ENCODE results near the gene ZNF516.

The ZNF516 gene

DNA sequence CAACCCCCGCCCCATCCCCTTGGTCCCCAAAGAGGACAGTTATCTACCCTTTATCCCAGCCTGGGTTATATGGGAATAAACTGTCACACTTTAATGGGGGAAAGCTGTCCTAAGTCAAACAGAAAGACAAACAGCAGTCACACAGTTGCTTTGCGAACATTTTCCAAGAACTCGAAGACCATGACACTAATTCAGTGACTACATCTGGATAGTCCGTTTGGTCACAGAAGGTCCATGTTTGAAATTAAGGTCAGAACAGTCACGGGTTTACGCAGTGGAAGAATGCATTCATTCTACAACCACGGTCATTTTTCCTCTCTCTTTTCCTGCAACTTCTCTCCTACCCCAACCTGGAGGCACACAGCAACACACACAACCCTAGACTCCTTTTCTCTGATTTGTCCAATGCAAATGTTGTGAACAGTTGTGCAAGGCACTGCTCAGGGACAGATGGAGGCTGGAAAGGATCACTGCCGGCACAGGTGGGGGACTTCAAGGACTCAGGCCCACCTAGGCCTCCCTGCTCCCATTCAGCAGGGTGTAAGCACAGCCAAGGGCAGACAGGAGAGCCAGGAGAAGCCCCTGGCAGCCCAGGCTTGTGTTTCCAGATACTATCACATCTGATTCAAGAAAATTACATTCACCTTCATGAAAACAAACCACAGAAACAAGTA, 39.9 kb downstream of the ZNF516 start:
- no peak for DNase-seq

DNA sequence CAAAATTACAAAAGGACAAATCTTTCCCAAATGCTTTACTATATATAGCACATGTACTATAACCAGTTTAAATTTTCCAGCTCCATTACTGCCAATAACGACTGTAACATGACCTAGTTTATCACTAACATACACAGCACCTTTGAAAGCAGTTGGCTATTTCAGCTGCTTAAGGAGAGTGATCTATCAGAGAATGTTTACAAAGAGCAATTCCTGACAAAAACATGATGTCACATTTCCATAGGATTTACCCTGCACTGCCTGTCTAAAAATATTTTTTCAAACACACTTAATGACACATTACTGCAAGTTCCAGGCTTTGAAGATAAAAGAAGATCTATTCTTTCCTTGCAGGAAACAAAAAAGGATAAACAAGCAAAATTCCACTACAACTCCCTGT, 40.6 kb downstream of the ZNF516 start:
- DNase-seq, result no peak

DNA sequence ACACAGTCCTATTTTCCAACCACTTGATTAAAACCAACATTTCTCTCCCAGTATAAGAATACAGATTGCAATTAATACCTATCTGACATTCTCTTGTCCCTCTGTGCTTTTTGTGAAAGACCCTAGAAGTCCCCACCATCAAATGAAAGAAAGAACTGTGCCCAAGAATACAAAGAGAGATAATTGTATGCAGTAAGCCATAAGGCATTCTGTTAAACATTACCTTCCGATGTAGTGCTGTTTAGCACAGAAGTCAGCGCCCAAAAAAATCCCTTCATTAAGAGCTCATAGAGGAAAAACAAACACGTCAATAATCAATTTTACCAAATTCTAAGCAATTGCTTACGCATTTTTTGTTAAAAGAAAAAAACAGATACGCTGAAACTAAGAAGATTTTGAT, 41.1 kb downstream of the ZNF516 start:
- DNase-seq, result no peak

DNA sequence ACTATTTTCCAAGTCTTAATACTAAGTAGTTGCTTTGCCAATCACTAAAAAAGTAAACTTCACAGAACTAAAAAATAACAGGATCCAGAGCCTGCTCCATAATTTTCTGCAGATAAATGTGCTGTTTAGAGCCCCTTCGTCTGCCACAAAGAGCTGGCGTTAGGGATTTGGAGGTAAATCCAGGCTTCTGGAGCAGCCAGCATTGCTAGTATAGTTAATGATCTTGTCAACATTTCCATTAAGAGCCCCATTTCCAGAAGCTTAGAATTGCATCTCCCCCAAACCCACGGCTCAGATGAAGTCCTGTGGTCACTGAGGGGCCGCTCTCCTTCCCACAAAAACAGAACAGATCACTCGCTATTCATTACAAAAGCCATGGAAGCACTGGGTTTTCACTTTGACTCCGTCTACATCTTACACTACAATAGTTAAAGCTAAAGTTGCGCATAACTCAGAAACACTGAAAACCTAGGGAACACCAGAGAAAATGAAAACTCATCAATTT, 41.9 kb downstream of the ZNF516 start:
- no peak for DNase-seq

DNA sequence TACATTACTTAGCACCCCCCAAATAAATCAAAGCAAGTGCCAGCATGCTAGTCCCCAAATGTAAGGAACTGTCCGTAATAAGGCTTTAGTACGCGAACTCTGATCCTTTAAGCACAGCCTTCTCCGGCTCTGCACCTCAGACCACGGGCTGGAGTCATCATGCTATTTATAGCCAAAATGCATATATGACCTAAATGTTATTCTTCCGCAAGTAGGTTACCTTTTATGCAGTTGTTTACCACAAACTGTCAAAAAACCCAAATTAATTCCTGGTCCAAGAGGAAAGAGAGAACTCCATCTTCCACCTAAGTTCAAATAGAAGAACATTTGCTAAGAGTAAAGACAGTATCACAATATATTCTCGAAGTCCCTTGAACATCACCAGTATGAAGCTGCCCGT, 42.7 kb downstream of the ZNF516 start:
- DNase-seq, result peak; percentile 52

DNA sequence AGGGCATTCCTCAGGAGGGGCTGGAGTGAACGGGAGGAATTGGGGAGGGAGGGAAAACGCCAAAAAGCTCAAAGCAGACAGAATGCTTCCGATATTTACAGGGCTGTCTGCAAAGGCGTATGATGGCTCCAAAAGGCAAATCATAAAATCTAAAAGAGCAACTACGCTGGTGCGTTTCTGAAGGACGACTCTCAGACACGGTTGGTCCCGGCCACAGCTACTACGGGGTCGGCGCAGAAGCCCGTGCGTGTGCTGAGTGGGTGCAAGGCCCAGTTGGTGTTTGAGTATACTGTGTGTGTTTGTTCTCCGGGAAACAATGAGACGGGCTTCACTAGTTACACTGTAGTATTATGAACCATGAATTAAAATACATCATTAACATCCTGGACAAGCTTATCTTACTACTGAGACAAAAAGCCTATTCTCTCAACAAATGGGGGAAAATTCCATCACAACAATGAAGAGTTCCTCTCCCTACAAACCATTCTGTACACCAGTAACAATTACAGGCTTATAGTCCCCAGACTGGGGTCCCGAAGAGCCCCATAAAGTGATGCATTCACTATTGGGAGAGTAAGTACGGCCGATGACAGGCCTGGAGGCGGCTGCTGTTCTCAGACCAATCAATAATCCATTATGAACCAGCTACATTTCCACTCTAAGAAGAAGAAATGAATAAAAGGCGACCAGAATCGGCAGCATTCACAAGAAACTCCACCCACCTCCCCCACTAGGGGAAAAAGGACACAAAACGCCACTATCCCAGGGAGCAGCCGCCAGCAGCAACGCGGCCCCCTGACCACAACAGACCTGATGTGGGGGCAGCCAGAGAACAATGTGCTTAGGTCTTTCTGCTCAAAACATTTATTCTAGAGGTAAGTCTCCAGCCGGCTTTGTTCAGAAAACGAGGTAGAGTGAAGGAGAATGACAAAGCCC, 43.4 kb downstream of the ZNF516 start:
- DNase-seq, result no peak

DNA sequence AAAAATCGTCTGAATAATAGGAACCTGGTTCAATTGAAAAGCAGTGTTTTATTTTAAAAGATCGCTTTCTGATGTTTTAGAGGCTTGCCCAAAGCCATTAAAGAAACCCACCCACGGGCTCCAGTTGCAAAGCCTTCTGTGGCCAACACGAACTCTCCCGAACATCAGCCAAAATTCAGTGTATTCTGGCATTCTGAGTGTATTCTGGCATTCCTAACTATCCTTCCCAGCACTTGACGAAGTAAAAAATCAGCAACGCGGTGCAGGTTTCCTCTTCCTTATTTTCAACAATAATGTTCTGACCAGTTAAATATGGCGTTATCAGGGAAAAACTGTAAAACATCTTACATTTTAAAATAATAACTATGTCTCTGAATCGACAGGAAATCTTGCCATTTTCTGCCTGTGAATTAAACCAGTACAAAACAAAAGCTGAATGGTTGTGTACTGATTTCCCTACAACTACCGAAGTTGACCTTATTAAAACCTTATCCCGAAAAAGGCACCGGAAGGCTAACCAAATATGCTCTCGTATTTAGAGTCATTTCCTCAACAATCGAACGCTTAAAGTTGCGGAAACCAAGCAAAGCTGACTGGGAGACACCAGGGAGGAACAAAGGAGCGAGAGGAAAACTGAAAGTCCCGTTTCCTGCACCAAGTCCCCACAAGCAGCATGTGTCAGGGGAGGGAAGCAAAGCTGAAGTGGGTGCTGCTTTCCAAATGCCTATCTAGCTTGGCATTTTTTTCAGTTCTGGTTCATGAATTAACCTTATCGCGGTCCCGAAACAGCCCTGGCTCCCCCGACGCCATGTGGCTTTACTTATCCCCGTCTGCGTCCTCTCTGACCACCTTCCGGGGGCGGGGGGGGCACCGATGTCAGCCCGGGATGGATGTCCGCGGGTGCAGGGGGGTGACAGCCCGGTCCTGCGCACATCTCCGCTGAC, 44.3 kb downstream of the ZNF516 start:
- peak; percentile 61 for DNase-seq

DNA sequence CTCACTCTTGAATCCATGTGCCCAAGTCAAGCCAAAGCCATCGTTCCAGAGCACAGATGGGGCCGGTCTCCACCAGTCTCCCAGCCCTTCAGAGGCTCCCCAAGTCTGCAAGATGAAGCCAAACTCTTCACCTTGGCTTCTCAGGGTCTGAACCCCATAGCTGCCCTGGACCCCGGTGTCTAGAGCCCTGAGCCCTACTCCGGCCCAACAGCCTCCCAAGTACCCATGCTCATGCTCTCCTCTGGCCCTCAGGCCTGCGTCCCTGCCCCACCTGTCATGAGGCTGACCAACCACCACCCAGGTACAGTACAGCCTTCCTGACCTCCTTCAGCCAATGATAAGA, 46.0 kb downstream of the ZNF516 start:
- DNase-seq, result no peak

DNA sequence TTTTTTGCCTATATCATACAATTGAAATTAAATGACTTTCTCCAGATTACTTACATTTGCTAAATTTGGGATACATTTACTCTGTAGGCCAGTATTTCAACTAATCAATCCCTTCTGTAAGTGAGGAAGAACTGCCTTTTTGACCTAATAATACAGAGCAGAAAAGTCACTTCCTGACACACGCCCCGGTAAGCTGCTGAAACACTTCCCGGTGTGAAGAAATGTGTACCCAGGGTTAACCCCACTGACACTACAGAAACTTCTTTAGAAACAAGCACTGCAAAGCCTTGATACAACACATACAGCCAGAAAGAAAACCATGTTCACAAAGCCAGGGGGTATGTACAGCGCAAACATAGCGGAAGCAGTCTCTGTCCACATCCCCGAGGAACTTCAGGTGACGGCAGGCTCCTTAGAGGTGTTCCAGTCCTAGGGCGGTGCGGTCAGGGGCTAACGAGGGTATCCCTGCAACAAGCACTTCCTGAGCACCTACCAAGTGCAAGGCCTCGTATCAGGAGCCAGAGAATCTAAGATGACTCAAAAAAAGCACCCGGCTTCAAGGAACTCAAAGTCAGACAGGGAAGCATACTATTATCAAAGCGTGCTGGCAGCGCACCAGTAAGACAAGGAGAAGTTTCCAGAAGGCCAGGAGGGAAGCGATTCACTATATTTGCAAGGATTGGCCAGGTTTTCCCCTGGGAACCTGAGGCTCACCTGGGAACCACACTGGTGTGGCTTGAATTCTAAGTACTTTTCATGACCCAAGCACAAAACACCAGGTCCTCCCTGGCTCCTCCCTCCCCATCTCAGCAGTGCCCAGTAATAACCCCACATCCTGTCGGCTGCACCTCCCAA, 46.6 kb downstream of the ZNF516 start:
- DNase-seq, result peak; percentile 48

DNA sequence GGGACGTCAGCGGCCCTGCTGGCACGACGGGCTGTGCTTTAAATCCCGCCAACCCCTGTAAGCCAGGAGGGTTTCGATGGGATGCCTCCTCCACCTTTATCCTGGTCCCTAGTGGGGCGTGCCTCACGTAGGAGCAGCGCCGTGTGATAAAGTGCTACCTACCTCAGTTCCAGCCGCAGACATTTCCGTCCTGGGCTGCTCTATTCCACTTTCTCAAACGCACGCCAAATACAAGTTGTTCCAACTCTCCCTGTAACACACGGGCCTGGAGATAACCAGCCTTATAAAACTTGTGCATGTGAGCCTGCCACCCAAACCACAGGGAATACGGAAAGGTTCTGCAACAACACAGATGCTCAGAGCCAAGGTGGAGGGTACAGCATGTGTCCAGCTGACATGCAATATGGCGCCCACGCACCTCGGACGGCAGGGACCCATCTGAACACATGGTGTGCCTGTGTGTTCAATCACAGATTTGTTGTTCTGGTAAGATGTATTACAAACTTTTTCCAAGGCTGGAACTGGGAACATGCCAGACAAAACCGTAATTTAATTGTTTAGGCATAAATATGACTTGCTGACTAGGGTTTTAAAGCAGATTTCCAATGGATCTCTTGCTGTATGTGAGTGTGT, 47.7 kb downstream of the ZNF516 start:
- no peak for DNase-seq

DNA sequence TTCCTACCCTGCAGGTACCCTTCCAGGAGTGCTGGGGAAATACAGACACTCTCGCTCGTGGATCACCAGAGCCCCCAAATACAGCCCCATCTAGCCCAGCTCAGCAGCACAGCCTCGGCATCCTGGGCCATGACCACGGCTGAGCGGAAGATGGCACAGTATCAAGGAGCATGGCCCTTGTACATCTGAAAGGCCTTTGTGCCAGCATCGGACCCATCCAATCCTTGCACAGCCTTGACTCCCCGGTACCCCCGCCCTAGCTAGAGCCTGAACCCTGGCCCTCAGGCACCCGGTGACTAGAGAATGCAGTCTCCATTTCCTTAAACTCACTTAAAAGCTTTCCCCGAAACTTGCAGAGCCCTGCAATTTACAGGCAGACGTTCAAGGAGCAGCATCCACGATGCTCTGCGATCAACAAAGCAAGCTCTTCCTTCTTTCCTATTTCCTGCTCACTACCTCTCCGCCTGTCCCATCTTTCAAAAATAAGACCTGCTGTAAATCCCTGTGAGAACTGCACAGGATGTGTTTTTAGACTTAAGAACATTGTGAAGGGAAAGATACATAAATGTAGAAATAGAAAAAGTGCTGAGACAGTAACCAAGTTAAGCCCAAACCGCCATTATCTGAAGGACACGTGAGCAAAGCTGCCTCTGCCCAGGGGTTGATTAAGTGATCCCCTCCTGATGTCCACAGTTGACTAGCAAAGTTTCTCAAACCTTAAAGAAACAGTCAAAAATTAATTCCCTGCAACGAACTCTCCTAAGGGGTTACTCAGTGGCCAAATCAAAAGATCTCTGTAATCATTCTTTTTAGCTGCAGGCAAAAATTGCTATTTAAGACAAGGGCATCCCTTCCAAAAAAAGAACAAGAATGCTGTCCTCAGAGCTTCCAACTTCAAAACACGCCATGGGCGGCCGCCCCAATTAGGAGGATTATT, 48.5 kb downstream of the ZNF516 start:
- DNase-seq, result no peak

DNA sequence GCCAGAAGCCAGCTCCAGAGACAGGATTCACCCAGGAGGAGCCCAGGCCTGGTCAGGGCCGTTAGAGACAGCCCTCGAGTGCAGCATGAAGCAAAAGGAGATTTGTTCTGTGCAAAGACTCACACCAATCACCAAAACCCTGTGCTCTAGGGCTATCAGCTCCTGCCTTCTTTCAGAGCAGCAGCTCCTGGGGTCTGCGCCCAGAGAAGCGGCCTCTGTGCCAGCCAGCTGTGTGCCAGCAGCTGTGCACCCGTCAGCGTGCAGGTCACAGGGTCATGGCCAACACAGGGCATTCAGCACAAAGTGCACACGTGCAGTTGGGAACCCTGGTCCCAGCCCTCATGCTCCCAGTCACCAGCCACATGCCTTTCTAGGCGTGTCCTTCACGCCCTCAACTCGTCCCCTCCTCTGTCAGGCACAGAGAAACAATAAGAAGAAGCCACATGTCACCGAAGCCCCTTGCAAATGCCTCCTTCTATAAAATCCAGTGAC, 49.3 kb downstream of the ZNF516 start:
- no peak for DNase-seq

DNA sequence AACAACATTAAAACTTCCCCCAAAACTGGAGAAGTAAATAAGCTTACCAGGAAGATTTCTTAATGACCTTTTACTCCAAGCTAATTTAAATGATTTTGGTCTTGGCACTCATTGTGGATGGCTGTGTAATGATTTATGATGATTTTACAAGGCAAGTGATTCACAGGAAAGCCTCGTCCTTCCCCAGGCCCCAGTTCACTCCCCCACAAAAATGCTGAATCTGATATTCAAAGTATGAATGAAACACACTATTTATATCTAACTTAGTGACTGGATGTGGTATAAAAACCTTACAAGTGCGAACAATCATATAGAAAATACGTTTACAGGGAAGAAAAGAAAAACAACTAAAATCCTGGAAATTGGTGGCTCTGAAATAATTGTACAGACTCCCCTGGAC, 49.8 kb downstream of the ZNF516 start:
- no peak for DNase-seq

DNA sequence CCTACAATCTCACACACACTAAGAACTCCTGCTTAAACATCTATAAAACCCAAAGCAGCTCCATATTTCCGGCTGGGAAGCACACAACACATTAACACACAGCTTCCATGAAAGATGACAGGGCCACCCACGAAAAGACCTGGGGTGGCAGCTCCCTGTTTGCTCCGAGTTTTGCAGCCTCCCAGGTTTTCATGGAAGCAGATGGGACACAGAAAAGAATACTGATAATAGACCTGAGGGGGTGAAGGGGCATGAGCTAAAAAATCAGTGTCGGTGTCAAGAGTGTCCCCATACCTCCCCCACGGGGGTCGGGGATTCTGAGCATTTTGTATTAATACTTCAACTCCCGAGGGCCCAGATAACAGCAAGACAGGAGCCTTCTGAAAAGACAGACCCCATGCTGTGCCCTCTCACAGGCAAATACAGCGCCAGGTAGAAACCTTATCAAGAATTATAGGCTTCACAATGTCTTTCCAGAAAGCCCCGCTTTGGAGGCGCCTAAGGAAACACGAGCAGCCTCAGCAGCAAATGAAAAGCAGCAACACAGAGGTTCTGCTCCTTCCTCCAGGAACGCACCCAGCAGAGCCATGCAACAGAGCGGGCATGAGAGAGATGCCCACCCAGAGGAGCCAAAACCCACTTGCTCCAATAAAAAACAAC, 50.5 kb downstream of the ZNF516 start:
- no peak for DNase-seq

DNA sequence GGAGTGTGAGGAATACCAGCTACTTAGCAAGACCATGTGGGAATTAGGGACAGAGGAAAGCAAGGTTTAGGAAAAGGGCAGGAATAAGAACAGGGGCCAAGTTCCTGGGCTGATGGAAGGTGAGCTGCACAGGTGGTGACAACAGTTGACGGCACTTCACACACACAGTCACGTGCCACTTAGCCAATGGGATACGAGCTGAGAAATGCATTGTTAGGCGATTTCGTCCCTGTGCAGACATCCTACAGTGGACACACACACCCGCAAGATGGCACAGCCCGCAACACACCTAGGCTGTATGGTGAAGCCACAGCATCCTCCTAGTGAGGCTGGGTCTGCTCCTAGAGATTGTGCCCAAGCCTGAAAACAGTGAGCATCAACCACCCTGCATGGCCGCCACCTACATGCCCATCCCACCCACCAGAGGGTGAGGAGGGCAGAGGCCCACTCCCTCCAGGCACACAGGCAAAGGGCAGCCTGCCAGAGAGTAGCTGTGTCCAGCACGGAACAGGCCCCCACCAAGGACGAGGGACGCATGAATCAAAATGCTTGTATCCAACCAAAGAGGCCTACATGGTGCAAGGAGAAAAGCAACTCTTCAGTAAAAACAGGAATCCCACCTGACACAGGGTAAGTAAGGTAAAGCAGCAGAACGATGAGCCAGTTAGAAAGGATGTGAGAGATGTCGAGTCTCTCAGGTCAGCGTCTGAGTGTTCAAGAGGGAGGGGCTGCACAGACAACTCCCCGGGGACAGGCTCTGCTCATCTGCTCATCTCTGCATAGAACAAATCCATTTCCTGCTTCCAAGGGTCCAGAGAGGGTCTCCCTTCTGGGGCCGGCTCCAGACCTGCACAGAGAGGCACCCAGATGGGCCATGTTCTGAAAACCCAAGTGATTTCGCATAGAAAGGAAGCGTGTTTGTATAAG, 51.3 kb downstream of the ZNF516 start:
- DNase-seq, result no peak

DNA sequence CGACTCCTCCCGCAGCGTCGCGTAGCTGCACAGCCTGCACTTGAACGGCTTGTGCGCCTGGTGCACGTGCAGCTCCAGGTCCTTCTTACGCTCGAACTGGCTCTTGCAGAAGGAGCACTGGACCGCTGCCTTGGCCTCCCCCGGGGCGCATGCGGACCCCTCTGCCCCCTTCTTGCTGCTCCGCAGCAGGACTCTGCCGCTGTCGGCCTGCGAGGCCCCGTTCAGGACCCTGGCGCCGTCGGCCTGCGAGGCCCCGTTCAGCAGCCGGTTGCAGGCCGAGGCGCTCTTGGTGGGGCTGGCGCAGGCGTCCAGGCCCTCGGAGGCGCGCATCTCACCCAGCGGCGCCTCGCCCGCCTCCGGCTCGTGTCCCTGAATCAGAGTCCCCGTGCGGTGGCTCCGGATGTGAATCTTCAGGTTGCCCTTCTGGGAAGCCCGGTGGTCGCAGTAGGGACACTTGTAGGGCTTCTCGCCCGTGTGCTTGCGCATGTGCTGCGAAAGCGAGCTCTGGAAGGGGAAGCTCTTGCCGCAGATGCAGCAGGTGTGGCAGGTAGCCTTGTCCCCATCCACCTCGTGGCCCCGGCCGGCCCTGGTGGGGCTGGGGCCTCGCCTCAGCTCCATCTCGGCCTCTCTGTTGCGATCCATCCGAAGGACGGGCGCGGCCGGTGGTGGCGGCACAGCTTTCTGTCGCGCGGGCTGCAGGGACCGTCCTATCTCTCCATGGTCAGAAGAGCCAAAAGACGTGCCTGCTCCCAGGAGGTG, 52.5 kb downstream of the ZNF516 start:
- DNase-seq, result no peak

DNA sequence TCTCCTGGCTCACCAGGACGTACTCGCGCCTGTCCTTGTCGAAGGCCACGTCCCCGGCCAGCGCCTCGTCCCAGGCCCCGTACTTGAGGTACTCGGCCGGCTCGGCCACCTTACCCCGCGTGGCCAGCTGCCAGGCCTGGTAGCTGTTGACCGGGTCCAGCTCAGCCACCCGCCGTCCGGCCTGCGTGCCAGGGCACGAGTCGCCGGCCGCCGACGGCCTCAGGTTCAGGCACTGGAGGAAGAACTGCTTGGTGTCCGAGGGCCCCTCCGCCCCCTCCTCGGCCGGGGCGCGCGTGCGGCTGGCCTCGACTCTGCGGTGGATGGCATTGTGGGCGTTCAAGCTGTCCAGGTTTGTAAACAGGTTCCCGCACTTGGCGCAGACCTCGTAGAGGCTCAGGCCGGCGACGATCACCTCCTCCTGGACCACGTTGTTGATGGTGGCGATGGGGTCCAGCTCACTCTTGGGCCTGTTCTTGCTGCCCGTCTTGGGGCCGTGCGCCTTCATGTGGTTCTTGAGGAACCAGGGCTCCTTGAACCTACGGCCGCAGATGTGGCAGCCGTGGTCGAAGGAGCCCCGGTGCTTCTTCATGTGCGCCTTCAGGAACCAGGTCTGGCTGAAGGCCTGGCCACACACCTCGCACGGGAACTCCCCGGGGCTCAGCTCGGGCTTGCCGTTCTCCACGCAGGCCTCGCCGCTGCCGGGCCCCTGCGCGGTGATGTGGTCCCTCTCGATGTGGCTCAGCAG, 53.2 kb downstream of the ZNF516 start:
- no peak for DNase-seq
